GM21447 (cell line): Measurements from ENCODE around the gene BCL2L13.
A peak's percentile ranks its signal among the peaks of the same experiment; 100 is the strongest.
"Not testable (repeated sequence)": the region's sequence is repeated elsewhere in the genome, so short reads cannot be mapped to it uniquely, and the experiment has no call there.

Source experiments
- ATAC-seq: cut with Tn5 transposase; IDR thresholded peaks from one replicate; pipeline ENCODE4 v1.9.1; 2021; ENCODE audit not compliant: unreplicated experiment

Gene BCL2L13

DNA sequence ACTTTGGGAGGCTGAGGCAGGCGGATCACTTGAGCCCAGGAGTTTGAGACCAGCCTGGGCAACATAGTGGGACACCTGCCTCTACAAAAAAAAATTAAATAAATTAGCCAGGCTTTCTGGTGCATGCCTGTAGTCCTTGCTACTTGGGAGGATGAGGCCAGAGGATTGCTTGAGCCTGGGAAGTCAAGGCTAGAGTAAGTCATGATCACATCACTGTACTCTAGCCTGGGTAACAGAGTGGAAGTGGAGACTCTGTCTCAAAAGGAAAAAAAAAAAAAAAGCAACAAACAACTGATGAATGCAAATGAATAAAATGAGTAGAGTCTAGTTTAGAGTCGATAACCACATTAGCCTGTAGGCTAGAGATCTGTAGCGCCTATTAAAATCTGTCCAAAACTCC lies 3.9 kb upstream of the BCL2L13 start:
- no peak for ATAC-seq

DNA sequence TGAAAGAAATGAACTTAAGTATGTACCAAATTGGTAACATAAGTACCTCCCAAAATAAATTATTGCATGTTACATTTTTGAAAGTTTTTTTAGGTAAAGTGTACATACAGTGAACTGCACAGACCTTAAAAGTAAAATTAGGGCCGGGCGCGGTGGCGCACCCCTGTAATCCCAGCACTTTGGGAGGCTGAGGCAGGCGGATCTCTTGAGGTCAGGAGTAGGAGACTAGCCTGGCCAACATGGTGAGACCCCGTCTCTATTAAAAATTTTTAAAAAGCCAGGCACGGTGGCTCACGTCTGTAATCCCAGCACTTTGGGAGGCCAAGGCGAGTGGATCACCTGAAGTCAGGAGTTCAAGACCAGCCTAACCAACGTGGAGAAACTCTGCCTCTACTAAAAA lies 1.7 kb upstream of the BCL2L13 start:
- not testable (repeated sequence) for ATAC-seq

DNA sequence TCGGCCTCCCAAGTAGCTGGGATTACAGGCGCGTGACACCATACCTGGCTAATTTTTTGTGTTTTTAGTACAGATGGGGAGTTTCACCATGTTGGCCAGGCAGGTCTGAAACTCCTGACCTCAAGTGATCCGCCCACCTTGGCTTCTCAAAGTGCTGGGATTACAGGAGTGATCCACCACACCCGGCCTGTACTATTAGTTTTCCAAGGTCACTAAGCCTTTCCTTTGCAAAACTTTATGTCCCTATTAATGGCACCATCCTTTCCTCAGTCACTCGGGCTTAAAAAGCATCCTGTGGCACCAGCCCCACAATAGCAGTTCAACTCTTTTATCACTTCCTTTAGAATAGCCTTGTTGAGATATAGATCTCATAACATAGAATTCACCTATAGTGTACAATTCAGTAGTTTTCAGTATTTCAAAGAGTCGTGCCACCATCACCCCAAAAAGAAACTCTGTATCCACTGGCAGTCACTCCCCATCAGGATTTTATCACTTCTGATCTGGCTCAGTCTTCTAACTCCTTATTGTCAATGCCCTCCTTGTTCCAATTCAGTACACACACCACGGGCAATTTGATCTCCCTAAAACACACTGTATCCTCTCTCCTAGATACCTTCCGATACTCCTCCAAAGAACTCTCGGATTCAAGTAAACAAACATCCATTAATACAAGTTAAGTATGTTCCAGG lies 921 bp upstream of the BCL2L13 start:
- no peak for ATAC-seq

DNA sequence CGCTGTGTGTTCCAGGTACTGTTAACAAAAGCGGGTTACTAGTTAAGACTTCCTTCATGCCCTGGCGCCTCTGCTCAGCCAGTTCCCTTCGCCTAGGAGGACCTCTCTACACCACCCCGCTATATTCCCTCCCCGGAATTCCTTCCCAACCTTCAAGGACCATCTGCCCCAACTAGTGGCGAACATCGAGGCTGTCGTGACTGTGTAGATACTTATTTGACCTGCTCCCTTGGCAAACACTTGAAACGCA lies 450 bp upstream of the BCL2L13 start:
- ATAC-seq, result peak; percentile 34

DNA sequence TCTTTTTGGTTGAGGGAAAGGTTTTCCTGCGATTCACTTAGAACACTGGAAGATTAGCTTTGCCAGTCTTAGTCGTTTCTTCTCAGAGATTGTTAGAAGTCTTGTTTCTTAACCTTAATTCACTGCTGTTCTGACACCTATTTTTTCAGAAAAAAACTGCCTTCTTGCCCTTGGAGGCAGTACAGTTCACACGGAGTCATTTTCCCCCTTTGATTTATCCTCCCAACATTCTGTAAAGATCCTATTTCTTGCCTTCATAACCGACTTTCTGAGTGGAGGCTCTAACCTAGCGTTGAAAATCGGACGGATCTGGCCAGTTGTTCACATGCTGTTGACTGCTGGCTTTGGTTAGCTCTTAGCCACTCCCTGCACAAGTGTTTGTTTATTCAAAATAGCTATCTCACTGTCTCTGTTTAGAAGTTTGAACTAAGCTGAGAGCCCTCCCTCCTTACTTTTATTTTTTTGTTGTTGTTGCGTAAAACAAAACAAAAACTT lies 737 bp downstream of the BCL2L13 start:
- no peak for ATAC-seq

DNA sequence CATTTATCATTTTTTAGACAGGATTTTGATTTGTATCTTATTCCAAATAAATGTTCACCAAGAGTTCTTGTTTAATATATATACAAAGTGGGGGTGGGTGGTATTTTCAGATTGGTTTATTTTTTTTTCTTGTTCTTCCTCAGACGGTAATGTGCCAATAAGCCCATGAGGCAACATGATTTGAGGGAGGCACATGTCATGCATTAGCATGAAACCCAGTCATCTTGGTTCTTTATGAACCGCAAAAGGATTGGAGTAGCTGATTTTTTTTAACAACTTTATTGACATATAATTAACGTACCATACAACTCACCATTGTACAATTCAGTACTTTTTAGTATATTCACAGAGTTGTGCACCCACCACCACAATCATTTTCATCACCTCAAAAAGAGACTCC lies 2.7 kb downstream of the BCL2L13 start:
- no peak for ATAC-seq

DNA sequence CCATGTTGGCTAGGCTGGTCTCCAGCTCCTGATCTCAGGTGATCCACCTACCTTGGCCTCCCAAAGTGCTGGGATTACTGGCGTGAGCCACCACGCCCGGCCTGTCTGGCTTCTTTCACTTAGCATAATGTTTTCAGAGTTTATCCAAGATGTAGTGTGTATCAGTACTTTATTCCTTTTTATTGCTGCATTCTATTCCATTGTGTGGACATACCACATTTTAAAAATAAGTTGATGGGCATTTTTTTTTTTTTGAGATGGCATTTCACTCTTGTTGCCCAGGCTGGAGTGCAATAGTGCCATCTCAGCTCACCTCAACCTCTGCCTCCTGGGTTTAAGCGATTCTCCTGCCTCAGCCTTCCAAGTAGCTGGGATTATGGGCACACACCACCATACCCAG lies 3.8 kb downstream of the BCL2L13 start:
- not testable (repeated sequence) for ATAC-seq

DNA sequence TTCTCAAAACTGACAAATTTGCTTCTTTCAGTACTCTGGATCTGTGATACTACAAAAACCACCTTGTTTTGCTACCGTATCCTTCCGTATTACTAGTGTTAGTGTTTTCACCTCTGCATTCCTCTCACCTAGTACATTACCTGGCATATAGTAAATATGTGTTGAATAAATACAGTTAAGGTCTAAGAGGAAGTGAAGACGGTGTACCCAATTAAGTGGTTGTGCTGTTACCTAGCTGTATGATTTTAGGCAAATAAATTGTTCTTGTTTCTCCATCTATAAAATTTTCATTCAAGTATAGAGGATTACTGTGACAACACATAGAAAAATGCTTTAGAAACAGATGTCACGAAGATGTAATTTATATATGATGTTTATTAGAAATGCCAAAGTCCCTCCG lies 8.9 kb downstream of the BCL2L13 start:
- ATAC-seq, result no peak

DNA sequence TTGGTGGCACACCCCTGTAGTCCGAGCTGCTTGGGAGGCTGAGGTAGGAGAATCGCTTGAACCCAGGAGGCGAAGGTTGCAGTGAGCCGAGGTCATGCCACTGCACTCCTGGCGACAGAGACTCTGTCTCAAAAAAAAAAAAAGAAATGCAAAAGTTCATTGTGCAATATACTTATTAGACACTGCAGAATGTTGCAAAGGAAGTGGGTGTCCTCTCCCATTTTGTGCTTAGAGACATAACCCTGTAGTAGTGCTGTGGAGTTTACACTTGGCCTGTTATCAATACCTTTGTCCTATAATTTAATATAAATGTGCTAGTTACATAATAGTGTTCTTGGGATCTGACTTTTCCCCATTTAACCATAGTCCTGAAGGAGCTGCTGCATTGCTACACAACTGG lies 9.4 kb downstream of the BCL2L13 start:
- no peak for ATAC-seq

DNA sequence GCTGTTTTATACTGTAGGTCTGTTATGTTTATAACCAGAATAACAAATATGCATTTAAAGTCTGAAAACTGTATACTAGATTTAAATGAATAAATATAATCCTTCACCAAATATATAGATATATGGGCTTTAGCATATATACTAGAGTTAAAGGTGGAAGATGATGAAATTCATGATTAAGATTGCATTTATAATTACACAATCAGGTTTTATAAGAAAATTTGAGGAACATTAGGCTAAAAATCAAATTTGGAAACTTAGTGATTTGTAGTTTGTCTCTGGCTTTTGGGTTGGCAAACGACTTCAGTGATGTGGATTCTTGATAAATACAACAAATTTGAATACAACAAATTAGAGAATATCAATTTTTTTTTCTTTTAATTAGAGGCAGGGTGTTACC lies 10.0 kb downstream of the BCL2L13 start:
- no peak for ATAC-seq

DNA sequence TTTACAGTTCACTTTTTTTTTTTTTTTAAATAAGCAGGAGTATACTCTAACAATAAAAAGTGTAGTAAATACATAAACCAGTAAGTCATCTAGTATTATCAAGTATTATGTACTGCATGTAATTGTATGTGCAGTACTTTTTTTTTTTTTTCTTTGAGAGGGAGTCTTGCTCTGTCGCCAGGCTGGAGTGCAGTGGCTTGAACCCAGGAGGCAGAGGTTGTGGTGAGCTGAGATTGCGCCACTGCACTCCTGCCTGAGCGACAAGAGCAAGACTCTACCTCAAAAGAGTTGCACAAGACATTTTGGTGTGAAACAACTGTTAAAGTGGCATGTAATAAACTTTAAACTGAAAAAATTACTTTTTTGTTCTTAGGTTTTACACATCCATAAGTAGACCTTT lies 16.7 kb downstream of the BCL2L13 start:
- no peak for ATAC-seq

DNA sequence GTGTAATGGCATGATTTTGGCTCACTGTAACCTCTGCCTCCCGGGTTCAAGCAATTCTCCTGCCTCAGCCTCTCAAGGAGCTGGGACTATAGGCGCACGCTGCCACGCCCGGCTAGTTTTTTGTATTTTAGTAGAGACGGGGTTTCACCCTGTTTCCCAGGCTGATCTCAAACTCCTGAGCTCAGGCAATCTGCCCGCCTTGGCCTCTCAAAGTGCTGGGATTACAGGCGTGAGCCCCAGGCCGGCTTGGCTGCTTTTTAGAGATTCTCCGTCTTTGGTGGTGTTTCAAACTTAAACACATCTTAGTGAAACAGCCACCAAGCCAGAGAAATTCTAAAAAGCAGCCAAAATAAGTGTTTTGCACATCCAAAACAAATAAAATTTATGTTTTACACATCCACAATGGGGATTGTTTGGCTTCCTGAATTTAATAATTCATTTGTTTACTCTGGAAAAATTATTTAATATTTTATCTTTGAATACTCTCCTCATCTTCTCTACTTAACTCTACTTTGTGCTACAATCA lies 18.4 kb downstream of the BCL2L13 start:
- ATAC-seq, result no peak

DNA sequence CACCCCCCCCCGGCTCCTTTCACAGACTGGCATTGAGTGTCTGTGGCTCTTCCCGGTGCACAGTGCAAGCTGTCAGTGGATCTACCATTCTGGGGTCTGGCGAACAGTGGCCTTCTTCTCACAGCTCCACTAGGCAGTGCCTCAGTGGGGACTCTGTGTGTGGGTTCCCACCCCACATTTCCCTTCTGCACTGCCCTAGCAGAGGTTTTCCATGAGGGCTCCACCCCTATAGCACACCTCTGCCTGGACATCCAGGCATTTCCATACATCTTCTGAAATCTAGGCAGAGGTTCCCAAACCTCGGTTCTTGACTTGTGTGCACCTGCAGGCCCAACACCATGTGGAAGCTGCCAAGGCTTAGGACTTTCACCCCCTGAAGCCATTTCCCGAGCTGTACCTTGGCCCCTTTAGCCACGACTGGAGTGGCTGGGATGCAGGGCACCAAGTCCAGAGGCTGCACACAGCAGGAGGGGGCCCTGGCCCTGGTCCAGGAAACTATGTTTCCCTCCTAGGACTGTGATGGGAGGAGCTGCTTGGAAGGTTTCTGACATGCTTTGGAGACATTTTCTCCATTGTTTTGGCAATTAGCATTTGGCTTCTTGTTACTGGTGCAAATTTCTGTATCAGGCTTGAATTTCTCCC lies 26.0 kb downstream of the BCL2L13 start:
- no peak for ATAC-seq

DNA sequence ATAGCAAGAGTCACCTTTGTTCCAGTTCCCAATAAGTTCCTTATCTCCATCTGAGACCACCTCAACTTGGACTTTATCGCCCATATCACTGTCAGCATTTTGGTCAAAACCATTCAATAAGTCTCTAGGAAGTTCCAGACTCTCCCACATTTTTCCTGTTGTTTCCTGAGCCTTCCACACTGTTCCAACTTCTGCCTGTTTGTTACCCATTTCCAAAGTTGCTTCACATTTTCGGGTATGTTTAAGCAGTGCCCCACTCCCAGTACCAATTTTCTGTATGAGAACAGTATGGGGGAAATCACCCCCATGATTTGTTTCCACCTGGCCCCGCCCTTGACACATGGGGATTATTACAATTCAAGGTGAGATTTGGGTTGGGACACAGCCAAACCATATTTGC lies 26.7 kb downstream of the BCL2L13 start:
- no peak for ATAC-seq

DNA sequence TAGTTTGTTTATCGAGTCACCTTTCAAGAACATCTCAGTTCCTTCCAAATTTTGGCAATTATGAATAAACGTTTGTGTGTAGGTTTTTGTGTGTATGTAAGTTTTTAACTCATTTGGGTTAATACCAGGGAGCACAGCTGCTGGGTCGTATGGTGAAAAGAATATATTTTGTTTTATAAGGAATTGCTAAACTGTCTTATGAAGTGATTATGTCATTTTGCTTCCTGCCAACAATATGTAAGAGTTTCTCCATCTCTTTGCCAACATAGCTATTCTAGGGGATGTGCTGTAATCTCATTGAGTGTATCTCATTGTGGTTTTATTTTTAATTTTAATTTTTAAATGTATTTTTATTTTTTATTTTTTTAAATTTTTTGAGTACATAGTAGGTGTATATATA lies 27.3 kb downstream of the BCL2L13 start:
- ATAC-seq, result no peak

DNA sequence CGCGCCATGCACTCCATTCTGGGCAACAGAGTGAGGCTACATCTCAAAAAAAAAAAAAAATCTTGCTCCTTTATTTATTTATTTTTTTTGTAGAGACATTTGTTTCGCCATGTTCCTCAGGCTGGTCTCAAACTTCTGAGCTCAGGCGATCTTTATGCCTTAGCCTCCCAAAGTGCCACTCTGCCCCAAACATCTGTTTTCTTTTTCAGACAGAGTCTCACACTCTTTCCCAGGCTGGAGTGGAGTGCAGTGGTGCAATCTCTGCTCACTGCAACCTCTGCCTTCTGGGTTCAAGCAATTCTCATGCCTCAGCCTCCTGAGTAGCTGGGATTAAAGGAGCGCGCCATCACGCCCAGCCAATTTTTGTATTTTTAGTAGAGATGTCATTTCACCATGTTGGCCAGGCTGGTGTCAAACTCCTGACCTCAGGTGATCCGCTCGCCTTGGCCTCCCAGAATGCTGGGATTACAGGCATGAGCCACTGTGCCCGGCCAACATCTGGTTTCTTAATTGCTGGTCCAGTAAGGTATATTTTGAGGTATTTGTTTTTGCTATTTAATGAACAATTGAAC lies 33.0 kb downstream of the BCL2L13 start:
- ATAC-seq, result not testable (repeated sequence)

DNA sequence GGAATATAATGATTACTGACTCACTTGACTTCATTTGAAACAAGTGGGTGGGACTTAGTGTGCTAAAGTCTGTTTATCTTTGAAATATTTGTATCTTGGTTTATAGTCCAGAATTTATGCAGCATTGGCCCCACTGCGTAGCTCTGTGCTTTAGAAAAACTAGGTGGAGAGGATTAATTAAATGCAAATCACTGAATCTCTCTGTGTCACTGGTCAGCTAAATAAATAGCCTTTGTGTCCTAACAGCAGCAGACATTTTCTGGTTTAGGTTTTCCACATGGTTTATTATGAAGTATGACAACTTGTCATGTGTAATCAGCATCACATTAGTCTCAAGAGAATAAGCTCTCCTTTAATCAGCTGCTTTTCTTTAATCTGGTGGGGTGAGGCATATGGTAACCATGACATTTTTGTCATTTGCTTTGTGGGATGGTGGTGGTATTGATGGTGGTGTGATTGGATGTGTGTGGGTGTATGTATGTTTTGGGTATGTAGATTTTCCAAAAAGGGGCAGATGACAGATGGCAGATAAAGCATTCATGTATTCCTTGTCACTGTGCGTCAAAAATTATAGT lies 33.9 kb downstream of the BCL2L13 start:
- ATAC-seq, result no peak

DNA sequence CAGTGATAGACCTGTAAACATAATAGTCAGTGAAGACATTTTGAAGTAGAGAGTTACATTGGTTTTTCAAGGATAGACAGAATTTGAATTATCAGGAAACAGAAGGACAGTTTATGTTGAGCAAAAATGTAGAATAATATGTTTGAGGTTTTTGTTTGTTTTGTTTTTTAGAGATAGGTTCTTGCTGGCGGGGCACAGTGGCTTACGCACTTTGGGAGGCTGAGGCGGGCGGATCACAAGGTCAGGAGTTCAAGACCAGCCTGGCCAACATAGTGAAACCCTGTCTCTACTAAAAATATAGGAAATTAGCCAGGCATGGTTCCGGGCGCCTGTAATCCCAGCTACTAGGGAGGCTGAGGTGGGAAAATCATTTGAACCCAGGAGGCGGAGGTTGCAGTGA lies 35.6 kb downstream of the BCL2L13 start:
- no peak for ATAC-seq

DNA sequence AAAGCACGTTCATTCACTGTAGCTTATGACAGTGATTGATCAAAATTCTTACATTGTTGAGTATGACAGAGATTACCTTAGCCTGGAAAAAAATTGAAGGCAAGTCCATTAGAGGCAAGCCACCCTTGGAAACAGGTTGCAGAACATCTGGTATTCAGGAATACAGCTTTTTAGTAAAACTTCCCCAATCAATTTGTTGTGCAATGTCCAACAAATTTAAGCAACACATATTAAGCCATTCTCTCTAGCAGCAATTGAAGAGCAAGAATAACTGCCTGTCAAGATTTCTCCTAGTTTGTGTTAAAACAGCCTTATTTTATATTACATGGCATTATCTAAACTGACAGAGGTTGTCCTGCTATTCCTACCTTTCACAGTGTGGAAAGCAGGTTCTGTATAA lies 37.0 kb downstream of the BCL2L13 start:
- no peak for ATAC-seq

DNA sequence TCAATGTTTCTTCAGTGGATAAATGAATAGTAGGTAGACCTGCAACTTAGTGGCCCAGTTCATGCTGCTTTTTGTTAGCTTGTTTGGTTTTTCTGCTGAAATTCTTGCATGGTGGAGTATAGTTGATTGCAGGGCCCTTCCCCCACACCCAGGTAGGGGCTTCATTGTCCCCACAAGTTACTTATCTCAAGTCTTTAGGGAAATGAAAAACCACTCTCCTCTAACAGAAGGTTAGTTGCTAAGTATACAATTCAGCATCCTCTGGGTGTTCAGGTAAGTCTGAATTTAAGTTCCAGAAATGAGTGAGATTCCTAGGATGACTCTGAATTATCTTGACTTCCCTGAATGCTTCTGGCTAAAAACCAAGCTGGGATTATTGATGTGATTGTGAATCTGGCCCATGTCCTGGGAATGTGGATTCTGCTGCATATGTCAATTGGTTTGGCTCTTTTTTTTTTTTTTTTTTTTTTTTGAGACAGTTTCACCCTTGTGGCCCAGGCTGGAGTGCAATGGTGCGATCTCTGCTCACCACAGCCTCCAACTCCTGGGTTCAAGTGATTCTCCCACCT lies 40.3 kb downstream of the BCL2L13 start:
- ATAC-seq, result no peak

DNA sequence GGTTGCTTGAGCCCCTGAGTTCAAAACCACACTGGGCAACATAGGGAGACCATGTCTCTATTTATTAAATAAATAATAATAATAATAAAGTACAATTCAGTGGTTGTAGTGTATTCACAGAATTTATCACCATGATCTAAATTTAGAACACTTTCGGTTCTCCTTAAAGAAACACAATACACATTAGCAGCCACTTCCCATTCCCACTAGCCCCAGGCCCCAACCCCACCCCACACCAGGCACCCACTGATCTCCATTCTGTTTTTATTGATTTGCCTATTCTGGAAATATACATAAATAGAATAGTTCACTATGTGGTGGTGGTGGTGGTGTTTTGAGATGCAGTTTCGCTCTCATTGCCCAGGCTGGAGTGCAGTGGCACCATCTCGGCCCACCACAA lies 45.7 kb downstream of the BCL2L13 start:
- ATAC-seq, result no peak

DNA sequence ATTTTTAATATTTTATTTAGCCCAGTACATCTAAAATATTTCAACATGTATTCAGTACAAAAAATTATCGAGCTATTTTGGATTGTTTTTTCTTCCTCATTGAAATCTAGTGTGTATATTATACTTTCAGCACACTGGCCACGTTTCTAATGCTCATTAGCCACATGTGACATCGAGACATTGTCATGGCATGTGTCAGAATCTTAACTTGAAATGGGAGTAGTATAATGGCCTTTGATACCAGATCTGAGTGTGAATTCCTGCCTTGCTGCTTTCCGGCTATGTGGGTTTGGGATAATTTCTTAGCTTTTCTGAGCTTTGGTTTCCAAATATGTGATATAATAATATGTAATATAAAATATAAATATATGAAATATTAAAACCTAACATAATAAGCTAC lies 54.3 kb downstream of the BCL2L13 start:
- no peak for ATAC-seq
